HG03097 (cell line): ENCODE data around the gene C2orf76.
"Not testable (repeated sequence)": the region's sequence is repeated elsewhere in the genome, so short reads cannot be mapped to it uniquely, and the experiment has no call there.

Source experiments
- ATAC-seq: cut with Tn5 transposase; IDR thresholded peaks from one replicate; pipeline ENCODE4 v1.9.1; 2021; ENCODE audit not compliant: unreplicated experiment, low FRiP score

Gene C2orf76

GRCh38 chr2:119366649-119367471 is at the start of gene C2orf76, which contains the start of gene DBI:
TSS of gene C2orf76 (minus strand) at chr2:119366834. CDS start at chr2:119339959, 26,875 bp downstream.
TSS of gene DBI (plus strand) at chr2:119366977. CDS start at chr2:119367052, 75 bp downstream.
- ATAC-seq: peak; percentile 96

- no peak for ATAC-seq
These were observed 49.0 kb upstream of the C2orf76 start for GRCh38 chr2:119415630-119416029.

DNA sequence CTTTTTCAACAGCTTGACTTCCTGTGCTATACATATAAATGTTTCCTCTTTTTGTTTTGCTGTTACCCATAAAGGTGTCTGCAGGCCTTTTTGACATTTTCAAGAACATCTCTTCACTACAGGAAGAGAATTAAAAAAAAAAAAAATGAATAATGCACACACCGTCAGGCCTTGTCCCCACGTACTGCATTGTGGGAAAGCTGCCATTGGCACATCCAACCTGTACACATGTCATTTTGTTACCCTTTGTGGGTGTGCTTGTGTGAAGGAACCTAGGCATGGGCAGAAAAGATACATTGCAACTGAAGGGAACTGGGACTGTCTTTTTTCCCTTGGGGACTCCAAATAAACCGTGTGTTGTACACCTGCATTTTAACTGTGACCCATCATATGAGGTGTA is 48.3 kb upstream of the C2orf76 start:
- ATAC-seq: no peak

GRCh38 chr2:119409506-119409905 is 42.9 kb upstream of the C2orf76 start:
- ATAC-seq: no peak

GRCh38 chr2:119408221-119408619 is 41.6 kb upstream of the C2orf76 start:
- ATAC-seq: no peak

GRCh38 chr2:119407430-119408220 is 41.0 kb upstream of the C2orf76 start:
- no peak for ATAC-seq

DNA sequence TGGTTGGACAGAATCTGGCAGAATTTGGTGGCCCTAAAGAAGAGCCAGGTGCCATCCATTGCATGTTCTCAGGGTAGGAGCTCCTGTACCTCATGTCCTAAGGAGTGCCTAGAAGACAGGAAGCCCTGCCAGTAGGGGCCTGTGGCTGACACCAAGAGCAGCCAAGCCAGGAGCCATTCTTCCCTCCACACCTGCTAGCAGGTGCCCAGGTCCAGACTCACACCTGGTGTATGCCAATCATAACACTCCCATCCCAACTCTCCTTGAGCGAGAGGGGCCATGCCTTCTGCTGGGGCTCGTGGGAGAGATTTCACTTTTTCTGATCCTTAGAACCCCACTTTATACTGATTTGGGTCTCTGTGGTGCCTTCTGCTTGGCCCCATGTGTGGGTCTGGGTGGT is 38.5 kb upstream of the C2orf76 start:
- no peak for ATAC-seq

DNA sequence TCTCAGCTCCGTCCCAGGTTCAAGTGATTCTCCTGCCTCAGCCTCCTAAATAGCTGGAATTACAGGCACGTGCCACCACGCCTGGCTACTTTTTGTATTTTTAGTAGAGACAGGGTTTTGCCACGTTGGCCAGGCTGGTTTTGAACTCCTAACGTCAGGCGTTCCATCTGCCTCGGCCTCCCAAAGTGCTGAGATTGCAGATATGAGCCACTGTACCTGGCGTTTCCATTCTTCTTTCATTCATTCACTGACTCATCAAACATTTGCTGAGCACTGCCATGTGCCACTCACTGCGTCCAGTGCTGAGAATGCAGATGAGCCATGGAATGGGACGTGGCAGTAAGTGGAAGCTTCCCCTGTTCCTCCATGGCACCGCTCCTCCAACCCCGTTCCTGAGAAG is 37.0 kb upstream of the C2orf76 start:
- ATAC-seq: not testable (repeated sequence)

DNA sequence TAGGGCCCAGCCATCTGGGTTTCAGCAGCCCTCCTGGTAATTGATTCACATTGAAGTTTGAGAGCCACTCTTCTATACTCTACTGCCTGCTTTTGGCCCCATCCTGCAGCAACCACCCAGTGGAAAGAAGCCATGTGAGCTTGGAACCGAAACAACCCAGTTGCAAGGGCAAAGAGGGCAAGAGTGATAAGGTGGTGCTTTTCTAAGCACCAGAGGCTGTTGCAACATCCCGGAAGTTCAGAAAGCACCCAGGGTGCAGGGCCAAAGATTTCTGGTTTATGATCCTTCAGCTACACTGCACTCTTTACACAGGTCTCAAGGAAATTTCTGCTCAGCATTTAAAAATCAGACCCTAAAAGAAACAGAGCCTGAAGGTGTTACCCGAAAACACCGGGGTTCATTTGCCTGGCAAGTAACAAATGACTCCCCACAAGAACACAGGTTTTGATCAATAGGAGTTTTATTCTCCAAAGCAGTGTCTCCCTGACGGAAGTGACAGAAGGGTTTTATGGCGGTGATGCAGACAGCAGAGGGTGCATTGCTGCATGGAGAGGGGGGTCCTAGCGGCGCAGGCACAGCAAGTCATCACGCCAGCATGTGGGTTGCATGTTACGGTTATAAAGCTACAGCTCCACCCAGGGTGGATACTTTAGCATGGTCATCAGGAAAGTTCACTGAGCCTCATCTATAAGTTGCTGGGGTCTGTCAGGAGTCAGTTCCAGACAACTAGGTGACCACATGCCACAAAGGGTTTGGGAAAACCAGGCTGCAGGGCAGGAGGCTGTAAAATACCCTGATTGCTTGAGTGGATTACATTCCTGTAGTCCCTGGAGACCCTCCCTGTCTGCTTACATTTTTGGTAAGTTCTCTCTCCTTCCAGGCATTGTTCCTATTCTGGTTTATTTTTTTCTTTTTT is 36.3 kb upstream of the C2orf76 start:
- no peak for ATAC-seq

- no peak for ATAC-seq
These were observed 35.5 kb upstream of the C2orf76 start for GRCh38 chr2:119402106-119402505.

DNA sequence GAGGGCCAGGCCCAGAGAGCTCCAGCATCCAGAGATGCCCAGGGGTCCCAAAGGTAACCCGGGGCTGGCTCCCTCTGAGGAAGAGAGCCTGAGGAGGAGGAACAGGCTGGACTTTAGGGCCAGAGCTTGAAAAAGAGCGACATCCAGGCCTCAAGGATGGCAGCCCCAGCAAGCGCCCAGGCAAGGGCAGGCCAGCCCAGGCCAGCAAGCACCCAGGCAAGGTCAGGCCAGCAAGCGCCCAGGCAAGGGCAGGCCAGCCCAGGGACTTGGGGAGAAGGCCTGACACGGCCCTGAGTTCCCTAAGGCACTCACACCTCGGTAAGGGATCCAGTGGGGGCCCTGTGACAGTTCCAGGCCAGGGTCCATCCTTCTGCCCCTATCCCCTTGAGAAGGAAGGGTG is 30.6 kb upstream of the C2orf76 start:
- no peak for ATAC-seq

- no peak for ATAC-seq
These were observed 27.5 kb upstream of the C2orf76 start for GRCh38 chr2:119393971-119394748.

DNA sequence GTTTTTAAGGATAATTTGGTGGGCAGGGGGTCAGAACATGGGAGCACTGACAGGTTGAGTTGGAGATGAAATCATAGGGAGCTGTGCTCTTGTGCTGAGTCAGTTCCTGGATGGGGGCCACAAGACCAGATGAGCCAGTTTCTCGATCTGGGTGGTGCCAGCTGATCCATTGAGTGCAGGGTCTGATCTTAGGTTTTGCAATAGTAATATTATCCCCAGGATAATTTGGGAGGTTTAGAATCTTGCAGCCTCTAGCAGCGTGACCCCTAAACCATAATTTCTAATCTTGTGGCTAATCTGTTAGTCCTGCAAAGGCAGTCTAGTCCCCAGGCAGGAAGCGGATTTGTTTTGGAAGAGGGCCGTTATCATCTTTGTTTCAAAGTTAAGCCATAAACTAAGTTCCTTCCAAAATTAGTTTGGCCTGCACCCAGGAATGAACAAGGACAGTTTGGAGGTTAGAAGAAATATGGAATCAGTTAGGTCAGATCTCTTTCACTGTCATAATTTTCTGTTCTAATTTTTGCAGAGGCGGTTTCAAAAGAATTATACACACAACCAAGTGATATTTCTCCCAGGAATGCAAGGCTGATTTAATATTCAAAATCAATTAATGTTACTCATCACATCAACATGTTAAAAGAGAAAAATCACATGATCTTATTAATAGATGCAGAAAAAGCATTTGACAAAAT is 23.1 kb upstream of the C2orf76 start:
- ATAC-seq: no peak

DNA sequence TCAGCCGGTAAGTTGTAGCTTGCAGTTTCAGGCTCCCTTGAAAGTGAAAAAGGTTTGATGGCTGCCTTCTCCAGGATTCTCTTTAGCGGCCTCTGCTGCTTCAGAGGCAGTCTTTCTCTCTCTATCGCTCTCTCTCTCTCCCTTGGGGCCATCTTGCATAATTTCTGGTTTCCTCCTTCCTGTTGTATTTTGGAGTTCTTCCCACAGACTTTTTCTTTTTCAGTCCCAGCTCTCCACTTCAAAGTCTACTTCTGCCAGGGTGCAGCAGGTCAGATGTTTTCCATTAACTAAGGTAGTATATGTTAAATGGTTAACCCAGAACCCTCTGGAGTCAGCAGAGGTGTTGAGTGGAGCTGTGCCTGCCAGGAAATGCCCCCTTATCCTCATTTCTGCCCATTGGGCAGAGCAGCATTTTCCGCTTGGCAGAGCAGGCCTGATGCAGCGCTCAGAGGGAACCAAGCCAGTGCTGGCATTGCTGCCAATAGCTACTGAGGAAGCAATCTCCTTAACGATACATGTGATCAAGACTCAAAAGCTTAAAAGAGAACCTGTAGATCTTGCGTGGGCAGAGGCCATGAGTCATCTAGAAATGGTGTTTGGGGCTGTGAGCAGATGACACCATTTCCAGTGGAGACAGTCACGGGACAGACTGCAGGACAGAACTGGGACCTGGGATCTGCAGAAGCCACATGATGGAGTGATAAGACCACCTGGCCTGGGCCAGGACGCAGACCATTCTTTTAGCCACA is 20.9 kb upstream of the C2orf76 start:
- peak; percentile 78 for ATAC-seq

DNA sequence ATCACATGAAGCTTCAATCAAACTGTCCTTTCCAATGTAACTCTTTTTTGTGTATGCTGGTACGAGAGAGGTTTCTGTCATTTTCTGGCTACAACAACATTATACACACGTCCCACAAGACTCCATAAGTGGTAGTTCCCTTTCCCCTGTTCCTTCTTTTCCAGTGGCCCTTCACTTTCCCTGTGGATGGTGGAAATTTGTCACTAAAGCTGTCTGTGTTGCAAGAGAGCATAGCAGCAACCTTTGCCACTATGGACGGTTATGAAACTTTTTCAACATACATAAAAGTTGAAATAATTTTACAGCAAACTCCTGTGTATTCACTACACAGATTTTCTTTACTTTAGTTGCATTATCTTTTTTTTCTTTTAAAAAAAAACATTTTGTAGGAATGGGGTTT is 18.8 kb upstream of the C2orf76 start:
- no peak for ATAC-seq

GRCh38 chr2:119384971-119385370 is 18.3 kb upstream of the C2orf76 start:
- ATAC-seq: no peak

DNA sequence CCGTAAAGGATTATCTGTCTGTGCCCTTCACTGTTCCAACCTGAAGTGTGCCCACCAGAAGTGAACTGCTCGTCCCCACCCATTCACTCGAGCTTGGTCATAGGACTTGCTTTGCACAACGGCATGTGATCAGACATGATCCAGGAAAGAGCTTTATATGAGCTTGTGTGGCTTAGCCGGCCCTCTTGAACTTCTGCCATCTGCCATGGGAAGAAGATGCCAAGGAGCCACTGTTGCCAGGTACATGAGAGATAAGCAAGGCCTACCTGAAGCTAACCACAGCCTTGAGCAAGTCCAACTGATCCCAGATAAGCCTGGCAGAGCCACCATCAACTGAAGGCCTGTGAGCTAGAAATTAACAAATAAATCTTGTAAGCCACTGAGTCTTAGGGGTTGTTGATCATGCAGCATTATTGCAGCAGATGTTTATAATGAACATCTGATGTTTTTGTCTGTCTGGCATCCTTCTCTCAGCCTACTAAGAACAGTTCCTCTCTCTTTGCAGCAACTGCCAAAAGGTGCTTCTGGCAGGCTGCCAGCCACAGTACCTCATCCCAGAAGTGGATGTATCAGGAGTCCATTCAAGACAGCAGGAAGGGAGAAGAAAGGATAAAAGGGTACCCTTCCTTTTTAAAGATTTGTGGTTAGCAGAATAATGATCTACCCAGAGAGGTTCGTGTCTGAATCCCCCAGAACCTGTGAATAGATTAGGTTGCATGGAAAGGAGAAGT is 16.9 kb upstream of the C2orf76 start:
- ATAC-seq: no peak

DNA sequence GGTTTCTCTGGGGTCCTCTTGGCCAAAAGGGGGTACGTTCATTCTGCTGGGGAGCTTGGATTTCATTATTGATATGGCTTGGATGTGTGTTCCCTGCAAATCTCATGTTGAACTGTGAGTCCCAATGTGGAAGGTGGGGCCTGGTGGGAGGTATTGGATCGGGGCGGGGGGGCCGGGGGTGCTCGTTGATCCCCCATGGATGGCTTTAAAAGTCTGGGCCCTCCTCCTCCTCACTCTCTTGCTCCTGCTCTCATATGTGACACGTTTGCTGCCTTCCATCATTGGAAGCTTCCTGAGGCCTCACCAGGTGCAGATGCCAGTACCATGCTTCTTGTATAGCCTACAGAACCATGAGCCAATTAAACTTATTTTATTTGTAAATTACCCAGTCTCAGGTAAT is 11.9 kb upstream of the C2orf76 start:
- no peak for ATAC-seq
